ENCODE results near the gene FAM120B.
"Not testable (repeated sequence)": the region's sequence is repeated elsewhere in the genome, so short reads cannot be mapped to it uniquely, and the experiment has no call there.

FAM120B gene

GRCh38 chr6:170345662-170346061, 39.1 kb downstream of the FAM120B start:
- Mint-ChIP-seq H3K36me3 (ENCODE audit: insufficient read depth) (peaks cover 30% of the 10 kb centered on the region), H3K4me3 (no peak overlapping the region)

GRCh38 chr6:170346649-170347048, 40.1 kb downstream of the FAM120B start:
- H3K4me1 Mint-ChIP-seq = no peaks in the 10 kb centered on the region
- no peak overlapping the region for H3K27ac Mint-ChIP-seq (ENCODE audit: low read depth)
- no peaks in the 10 kb centered on the region for H3K27me3 Mint-ChIP-seq
- peaks cover 7% of the 10 kb centered on the region for H3K9me3 Mint-ChIP-seq
- ATAC-seq (replicated peaks; ENCODE audit: extremely low read depth, poor library complexity, severe bottlenecking) (no peak), DNase-seq (ENCODE audit: low spot score in 2 of 2) (no peak)
- H3K36me3 Mint-ChIP-seq (ENCODE audit: insufficient read depth) = peaks cover 36% of the 10 kb centered on the region
- H3K4me3 Mint-ChIP-seq = no peak overlapping the region

More at GRCh38 chr6:170345662-170346061, 39.1 kb downstream of the FAM120B start:
- Mint-ChIP-seq H3K27ac (ENCODE audit: low read depth) (no peak overlapping the region), H3K4me1 (no peaks in the 10 kb centered on the region), H3K9me3 (no peaks in the 10 kb centered on the region), H3K27me3 (no peaks in the 10 kb centered on the region)
- DNase-seq (ENCODE audit: low spot score in 2 of 2) (no peak), ATAC-seq (replicated peaks; ENCODE audit: extremely low read depth, poor library complexity, severe bottlenecking) (no peak)

DNA sequence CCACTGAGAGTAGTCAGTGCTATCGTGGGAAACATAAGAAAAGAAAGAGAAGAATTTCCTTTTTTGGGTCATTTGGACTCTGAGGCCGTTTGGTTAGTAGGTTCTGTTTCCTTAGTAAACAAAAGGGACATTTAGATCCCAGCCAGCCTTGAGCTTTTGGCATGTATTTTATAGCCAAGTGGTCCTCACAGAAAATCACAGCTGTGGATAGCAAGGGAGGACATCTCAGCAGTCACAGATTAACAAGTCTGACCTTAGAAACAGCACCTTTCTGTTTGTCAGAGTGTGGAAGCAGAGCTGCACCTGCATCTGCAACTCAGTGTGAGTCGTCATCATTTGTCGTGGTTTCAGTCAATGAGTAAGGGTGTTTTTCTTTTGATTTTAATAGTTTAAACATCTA, 40.5 kb downstream of the FAM120B start:
- H3K27me3 Mint-ChIP-seq = no peaks in the 10 kb centered on the region
- no peak overlapping the region for H3K27ac Mint-ChIP-seq (ENCODE audit: low read depth)
- H3K4me1 Mint-ChIP-seq = peaks cover under 1% of the 10 kb centered on the region
- ATAC-seq (replicated peaks; ENCODE audit: extremely low read depth, poor library complexity, severe bottlenecking) = no peak
- H3K36me3 Mint-ChIP-seq (ENCODE audit: insufficient read depth) = peaks cover 36% of the 10 kb centered on the region
- no peak for DNase-seq (ENCODE audit: low spot score in 2 of 2)
- H3K9me3 Mint-ChIP-seq = peaks cover 7% of the 10 kb centered on the region
- no peak overlapping the region for H3K4me3 Mint-ChIP-seq

DNA sequence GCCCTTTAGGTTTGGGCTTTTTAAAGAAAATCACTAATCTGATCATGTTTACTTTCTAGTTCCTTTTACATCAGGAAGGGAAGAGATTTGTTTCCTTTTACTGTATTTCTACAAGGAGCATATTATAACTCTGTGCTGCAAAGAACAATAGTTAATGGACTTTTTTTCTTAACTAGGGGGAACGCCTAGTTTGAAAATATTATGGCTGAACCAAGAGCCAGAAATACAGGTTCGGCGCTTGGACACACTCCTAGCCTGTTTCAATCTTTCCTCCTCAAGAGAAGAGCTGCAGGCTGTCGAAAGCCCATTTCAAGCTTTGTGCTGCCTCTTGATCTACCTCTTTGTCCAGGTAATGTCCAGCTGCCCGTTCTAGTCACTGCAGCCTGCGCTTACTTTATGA, 41.4 kb downstream of the FAM120B start:
- H3K36me3 Mint-ChIP-seq (ENCODE audit: insufficient read depth) = peaks cover 34% of the 10 kb centered on the region

DNA sequence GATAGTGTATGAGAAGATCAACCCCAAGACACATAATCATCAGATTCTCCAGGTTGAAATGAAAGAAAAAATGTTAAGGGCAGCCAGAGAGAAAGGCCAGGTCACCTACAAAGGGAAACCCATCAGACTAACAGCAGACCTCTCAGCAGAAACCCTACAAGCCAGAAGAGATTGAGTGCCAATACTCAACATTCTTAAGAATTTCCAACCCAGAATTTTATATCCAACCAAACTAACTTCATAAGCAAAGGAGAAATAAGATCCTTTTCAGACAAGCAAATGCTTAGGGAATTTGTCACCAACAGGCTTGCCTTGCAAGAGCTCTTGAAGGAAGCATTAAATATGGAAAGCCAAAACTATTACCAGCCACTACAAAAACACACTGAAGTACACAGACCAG, 44.9 kb downstream of the FAM120B start:
- peaks cover 26% of the 10 kb centered on the region for H3K36me3 Mint-ChIP-seq (ENCODE audit: insufficient read depth)
- not testable (repeated sequence) for H3K27ac Mint-ChIP-seq (ENCODE audit: low read depth); H3K27me3 Mint-ChIP-seq; H3K4me3 Mint-ChIP-seq; DNase-seq (ENCODE audit: low spot score in 2 of 2); H3K4me1 Mint-ChIP-seq; ATAC-seq (replicated peaks; ENCODE audit: extremely low read depth, poor library complexity, severe bottlenecking)
- peaks cover 13% of the 10 kb centered on the region for H3K9me3 Mint-ChIP-seq

More for the DNA sequence above, 41.4 kb downstream of the FAM120B start:
- Mint-ChIP-seq H3K4me1 (peaks cover 10% of the 10 kb centered on the region), H3K27me3 (no peaks in the 10 kb centered on the region), H3K27ac (ENCODE audit: low read depth) (no peak overlapping the region), H3K9me3 (peaks cover 13% of the 10 kb centered on the region), H3K4me3 (no peak overlapping the region)
- DNase-seq (ENCODE audit: low spot score in 2 of 2) = no peak
- ATAC-seq (replicated peaks; ENCODE audit: extremely low read depth, poor library complexity, severe bottlenecking) = no peak

- H3K36me3 Mint-ChIP-seq (ENCODE audit: insufficient read depth) = peaks cover 17% of the 10 kb centered on the region
- not testable (repeated sequence) for ATAC-seq (replicated peaks; ENCODE audit: extremely low read depth, poor library complexity, severe bottlenecking); DNase-seq (ENCODE audit: low spot score in 2 of 2)
Observed at GRCh38 chr6:170355190-170355589, 48.6 kb downstream of the FAM120B start.

DNA sequence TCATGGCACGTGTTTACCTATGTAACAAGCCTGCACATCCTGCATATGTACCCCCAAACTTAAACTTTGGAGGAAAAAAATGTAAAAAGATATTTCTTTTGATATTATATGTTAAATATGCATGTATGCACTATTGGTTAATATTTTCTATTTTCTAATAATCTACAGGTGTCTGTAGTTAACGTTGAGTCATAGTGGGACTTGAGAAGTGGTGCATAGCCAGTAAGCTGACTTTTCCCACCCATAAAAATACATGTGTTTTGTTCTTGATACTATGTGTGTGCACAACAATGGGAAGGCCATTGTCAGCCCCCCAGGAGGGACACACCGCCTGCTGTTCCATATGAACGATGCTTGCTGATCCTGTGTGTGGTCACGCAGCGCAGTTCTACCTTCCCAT, 49.1 kb downstream of the FAM120B start:
- peaks cover 10% of the 10 kb centered on the region for H3K4me1 Mint-ChIP-seq
- H3K27me3 Mint-ChIP-seq = no peaks in the 10 kb centered on the region
- H3K36me3 Mint-ChIP-seq (ENCODE audit: insufficient read depth) = peaks cover 15% of the 10 kb centered on the region
- no peak overlapping the region for H3K4me3 Mint-ChIP-seq
- H3K27ac Mint-ChIP-seq (ENCODE audit: low read depth) = no peak overlapping the region
- ATAC-seq (replicated peaks; ENCODE audit: extremely low read depth, poor library complexity, severe bottlenecking) (no peak), DNase-seq (ENCODE audit: low spot score in 2 of 2) (no peak)
- H3K9me3 Mint-ChIP-seq = peaks cover 13% of the 10 kb centered on the region

More at GRCh38 chr6:170355190-170355589, 48.6 kb downstream of the FAM120B start:
- not testable (repeated sequence) for H3K4me3 Mint-ChIP-seq; H3K4me1 Mint-ChIP-seq; H3K27me3 Mint-ChIP-seq; H3K27ac Mint-ChIP-seq (ENCODE audit: low read depth)
- peaks cover 13% of the 10 kb centered on the region for H3K9me3 Mint-ChIP-seq

- peaks cover 19% of the 10 kb centered on the region for H3K36me3 Mint-ChIP-seq (ENCODE audit: insufficient read depth)
- DNase-seq (ENCODE audit: low spot score in 2 of 2) = no peak
- peaks cover 2% of the 10 kb centered on the region for H3K4me1 Mint-ChIP-seq
- no peak overlapping the region for H3K4me3 Mint-ChIP-seq
- no peak for ATAC-seq (replicated peaks; ENCODE audit: extremely low read depth, poor library complexity, severe bottlenecking)
- H3K27ac Mint-ChIP-seq (ENCODE audit: low read depth) = no peak overlapping the region
- H3K9me3 Mint-ChIP-seq = peaks cover under 1% of the 10 kb centered on the region
- H3K27me3 Mint-ChIP-seq = no peaks in the 10 kb centered on the region
Observed at GRCh38 chr6:170357812-170358211, 51.3 kb downstream of the FAM120B start.

GRCh38 chr6:170358496-170358895, 51.9 kb downstream of the FAM120B start:
- Mint-ChIP-seq H3K4me1 (no peaks in the 10 kb centered on the region), H3K27ac (ENCODE audit: low read depth) (no peak overlapping the region), H3K27me3 (no peaks in the 10 kb centered on the region), H3K36me3 (ENCODE audit: insufficient read depth) (peaks cover 25% of the 10 kb centered on the region), H3K9me3 (no peaks in the 10 kb centered on the region), H3K4me3 (no peak overlapping the region)
- ATAC-seq (replicated peaks; ENCODE audit: extremely low read depth, poor library complexity, severe bottlenecking) (no peak), DNase-seq (ENCODE audit: low spot score in 2 of 2) (no peak)

DNA sequence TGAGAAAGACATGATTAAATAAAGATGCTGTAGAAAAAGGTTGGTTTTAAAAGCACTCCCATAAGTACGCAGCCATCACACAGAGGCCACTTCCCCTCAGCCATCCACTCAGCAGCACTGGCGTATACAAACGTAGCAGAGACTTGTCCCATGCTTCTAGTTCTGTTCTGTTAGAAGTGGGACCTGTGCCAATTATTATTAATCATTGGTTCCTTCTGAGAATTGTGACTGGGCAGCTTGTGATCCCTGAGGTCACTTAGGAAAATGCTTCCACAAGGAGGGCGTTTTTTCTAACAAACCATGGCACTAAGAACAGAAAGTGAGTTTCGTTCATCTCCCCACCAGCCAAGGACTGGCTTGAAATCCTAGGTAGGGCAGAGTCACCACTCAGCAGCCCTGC, 53.9 kb downstream of the FAM120B start:
- ATAC-seq (replicated peaks; ENCODE audit: extremely low read depth, poor library complexity, severe bottlenecking) (no peak), DNase-seq (ENCODE audit: low spot score in 2 of 2) (no peak)
- H3K9me3 Mint-ChIP-seq = no peaks in the 10 kb centered on the region
- peaks cover 28% of the 10 kb centered on the region for H3K36me3 Mint-ChIP-seq (ENCODE audit: insufficient read depth)
- H3K4me1 Mint-ChIP-seq = peaks cover 8% of the 10 kb centered on the region
- H3K27ac Mint-ChIP-seq (ENCODE audit: low read depth) = no peak overlapping the region
- H3K27me3 Mint-ChIP-seq = no peaks in the 10 kb centered on the region
- H3K4me3 Mint-ChIP-seq = no peak overlapping the region

GRCh38 chr6:170361335-170361734, 54.8 kb downstream of the FAM120B start:
- DNase-seq (ENCODE audit: low spot score in 2 of 2) (no peak), ATAC-seq (replicated peaks; ENCODE audit: extremely low read depth, poor library complexity, severe bottlenecking) (no peak)
- H3K9me3 Mint-ChIP-seq = no peaks in the 10 kb centered on the region
- H3K4me1 Mint-ChIP-seq = peaks cover 14% of the 10 kb centered on the region
- H3K27me3 Mint-ChIP-seq = no peaks in the 10 kb centered on the region
- H3K36me3 Mint-ChIP-seq (ENCODE audit: insufficient read depth) = peaks cover 30% of the 10 kb centered on the region
- H3K4me3 Mint-ChIP-seq = no peak overlapping the region
- no peak overlapping the region for H3K27ac Mint-ChIP-seq (ENCODE audit: low read depth)

DNA sequence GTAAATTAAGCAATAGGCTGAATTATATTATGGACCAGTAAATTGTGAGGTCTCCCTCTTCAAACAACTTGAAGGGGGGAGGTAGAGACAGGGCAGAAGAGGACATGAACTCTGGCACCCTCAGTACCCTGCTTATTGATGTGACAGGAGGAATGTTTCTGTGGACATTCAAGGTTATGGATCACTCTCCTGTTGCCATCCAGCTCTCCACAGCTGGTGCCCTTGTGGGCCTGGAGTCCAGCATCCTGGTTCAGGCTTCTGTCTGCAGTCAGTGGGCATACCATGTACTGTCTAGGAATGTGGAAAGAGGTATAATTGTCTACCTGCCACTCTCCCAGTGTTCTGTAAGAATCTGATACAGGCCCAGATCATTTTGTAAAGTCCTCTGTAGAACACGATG, 55.6 kb downstream of the FAM120B start:
- Mint-ChIP-seq H3K36me3 (ENCODE audit: insufficient read depth) (peaks cover 30% of the 10 kb centered on the region), H3K4me3 (no peak overlapping the region), H3K9me3 (no peaks in the 10 kb centered on the region), H3K27ac (ENCODE audit: low read depth) (no peak overlapping the region), H3K4me1 (peaks cover 14% of the 10 kb centered on the region), H3K27me3 (no peaks in the 10 kb centered on the region)
- no peak for DNase-seq (ENCODE audit: low spot score in 2 of 2)
- no peak for ATAC-seq (replicated peaks; ENCODE audit: extremely low read depth, poor library complexity, severe bottlenecking)

- no peak for ATAC-seq (replicated peaks; ENCODE audit: extremely low read depth, poor library complexity, severe bottlenecking)
Observed at GRCh38 chr6:170363255-170363654, 56.7 kb downstream of the FAM120B start.

GRCh38 chr6:170365121-170365520, 58.6 kb downstream of the FAM120B start:
- H3K4me1 Mint-ChIP-seq = peaks cover 20% of the 10 kb centered on the region
- DNase-seq (ENCODE audit: low spot score in 2 of 2) = no peak
- H3K36me3 Mint-ChIP-seq (ENCODE audit: insufficient read depth) = peaks cover 37% of the 10 kb centered on the region
- H3K4me3 Mint-ChIP-seq = no peak overlapping the region
- H3K27ac Mint-ChIP-seq (ENCODE audit: low read depth) = no peak overlapping the region
- no peak for ATAC-seq (replicated peaks; ENCODE audit: extremely low read depth, poor library complexity, severe bottlenecking)
- H3K27me3 Mint-ChIP-seq = no peaks in the 10 kb centered on the region
- H3K9me3 Mint-ChIP-seq = no peaks in the 10 kb centered on the region

More at GRCh38 chr6:170363255-170363654, 56.7 kb downstream of the FAM120B start:
- Mint-ChIP-seq H3K36me3 (ENCODE audit: insufficient read depth) (peaks cover 32% of the 10 kb centered on the region), H3K4me1 (peaks cover 14% of the 10 kb centered on the region), H3K9me3 (no peaks in the 10 kb centered on the region), H3K27ac (ENCODE audit: low read depth) (no peak overlapping the region), H3K27me3 (no peaks in the 10 kb centered on the region), H3K4me3 (no peak overlapping the region)
- no peak for DNase-seq (ENCODE audit: low spot score in 2 of 2)
